Measurements from ENCODE around the gene AHCTF1. TPM values are rescaled to one million over a fixed set of nuclear protein-coding genes. Genes with fewer than 3 reads are reported as not detected.
"Not testable (repeated sequence)": the region's sequence is repeated elsewhere in the genome, so short reads cannot be mapped to it uniquely, and the experiment has no call there.

Gene AHCTF1
- total RNA-seq, 2 donors from 2014 or later: 36.9 to 41.9 TPM

- no peak for DNase-seq
- no peak overlapping the region for H3K27ac ChIP-seq (ENCODE audit: low read depth, low read length)
- no peak overlapping the region for H3K9ac ChIP-seq (ENCODE audit: extremely low read depth, low read length, poor library complexity, severe bottlenecking)
- Mint-ChIP-seq H3K36me3 (ENCODE audit: low read depth) (peaks cover 76% of the 10 kb centered on the region), H3K4me3 (no peak overlapping the region), H3K9me3 (no peaks in the 10 kb centered on the region), H3K27ac (no peak overlapping the region), H3K4me1 (no peaks in the 10 kb centered on the region), H3K27me3 (ENCODE audit: insufficient read depth) (no peaks in the 10 kb centered on the region)
- 97% methylated on average over 3 to 5 of the region's 5 CpGs for WGBS, 2 experiments (ENCODE audit: insufficient coverage in 1 of 2, insufficient read length in 1 of 2)
- TF ChIP-seq CTCF (conservative IDR thresholded peaks at IDR 0.05): no peak
- peaks cover 91% of the 10 kb centered on the region for H3K36me3 ChIP-seq (ENCODE audit: control insufficient read depth, insufficient read depth, low read length)
- no peaks in the 10 kb centered on the region for H3K4me1 ChIP-seq (ENCODE audit: control insufficient read depth, insufficient read depth, low read length)
- no peaks in the 10 kb centered on the region for H3K27me3 ChIP-seq (ENCODE audit: control insufficient read depth, insufficient read depth, low read length, poor library complexity, severe bottlenecking)
- H3K9me3 ChIP-seq (ENCODE audit: control insufficient read depth, low read length): no peaks in the 10 kb centered on the region
- H3K4me3 ChIP-seq (ENCODE audit: low read length): no peak overlapping the region
Observed at GRCh38 chr1:246893191-246893939, 38.4 kb downstream of the AHCTF1 start.

GRCh38 chr1:246891105-246891504 is 40.6 kb downstream of the AHCTF1 start:
- peaks cover 92% of the 10 kb centered on the region for H3K36me3 ChIP-seq (ENCODE audit: control insufficient read depth, insufficient read depth, low read length)
- TF ChIP-seq CTCF (conservative IDR thresholded peaks at IDR 0.05): no peak
- H3K9me3 Mint-ChIP-seq: no peaks in the 10 kb centered on the region
- H3K27ac ChIP-seq (ENCODE audit: low read depth, low read length): no peak overlapping the region
- no peak overlapping the region for H3K4me3 ChIP-seq (ENCODE audit: low read length)
- no peaks in the 10 kb centered on the region for H3K9me3 ChIP-seq (ENCODE audit: control insufficient read depth, low read length)
- no peak overlapping the region for H3K9ac ChIP-seq (ENCODE audit: extremely low read depth, low read length, poor library complexity, severe bottlenecking)
- no peak for DNase-seq
- H3K27me3 Mint-ChIP-seq (ENCODE audit: insufficient read depth): no peaks in the 10 kb centered on the region
- H3K4me1 Mint-ChIP-seq: no peaks in the 10 kb centered on the region
- no peaks in the 10 kb centered on the region for H3K27me3 ChIP-seq (ENCODE audit: control insufficient read depth, insufficient read depth, low read length, poor library complexity, severe bottlenecking)
- H3K27ac Mint-ChIP-seq: no peak overlapping the region
- no peak overlapping the region for H3K4me3 Mint-ChIP-seq
- no peaks in the 10 kb centered on the region for H3K4me1 ChIP-seq (ENCODE audit: control insufficient read depth, insufficient read depth, low read length)
- peaks cover 71% of the 10 kb centered on the region for H3K36me3 Mint-ChIP-seq (ENCODE audit: low read depth)

GRCh38 chr1:246888522-246888921 is 43.2 kb downstream of the AHCTF1 start:
- H3K36me3 Mint-ChIP-seq (ENCODE audit: low read depth): peaks cover 60% of the 10 kb centered on the region
- H3K4me3 Mint-ChIP-seq: no peak overlapping the region
- Histone ChIP-seq H3K9me3 (ENCODE audit: control insufficient read depth, low read length) (no peaks in the 10 kb centered on the region), H3K4me3 (ENCODE audit: low read length) (no peak overlapping the region), H3K9ac (ENCODE audit: extremely low read depth, low read length, poor library complexity, severe bottlenecking) (no peak overlapping the region), H3K36me3 (ENCODE audit: control insufficient read depth, insufficient read depth, low read length) (peaks cover 84% of the 10 kb centered on the region), H3K27ac (ENCODE audit: low read depth, low read length) (no peak overlapping the region), H3K4me1 (ENCODE audit: control insufficient read depth, insufficient read depth, low read length) (no peaks in the 10 kb centered on the region), H3K27me3 (ENCODE audit: control insufficient read depth, insufficient read depth, low read length, poor library complexity, severe bottlenecking) (no peaks in the 10 kb centered on the region)
- TF ChIP-seq CTCF (conservative IDR thresholded peaks at IDR 0.05): no peak
- no peak overlapping the region for H3K27ac Mint-ChIP-seq
- WGBS, 2 experiments (ENCODE audit: insufficient coverage in 1 of 2, insufficient read length in 1 of 2): 100% methylated on average over 2 of the region's 2 CpGs
- no peaks in the 10 kb centered on the region for H3K9me3 Mint-ChIP-seq
- H3K27me3 Mint-ChIP-seq (ENCODE audit: insufficient read depth): no peaks in the 10 kb centered on the region
- DNase-seq: no peak
- no peaks in the 10 kb centered on the region for H3K4me1 Mint-ChIP-seq

GRCh38 chr1:246885389-246885788 is 46.4 kb downstream of the AHCTF1 start:
- H3K36me3 Mint-ChIP-seq (ENCODE audit: low read depth): peaks cover 57% of the 10 kb centered on the region
- 83 to 98% methylated on average over 3 to 4 of the region's 5 CpGs for WGBS, 2 experiments (ENCODE audit: insufficient coverage in 1 of 2, insufficient read length in 1 of 2)
- H3K36me3 ChIP-seq (ENCODE audit: control insufficient read depth, insufficient read depth, low read length): peaks cover 77% of the 10 kb centered on the region

More at GRCh38 chr1:246885389-246885788, 46.4 kb downstream of the AHCTF1 start:
- H3K9ac ChIP-seq (ENCODE audit: extremely low read depth, low read length, poor library complexity, severe bottlenecking); H3K27me3 ChIP-seq (ENCODE audit: control insufficient read depth, insufficient read depth, low read length, poor library complexity, severe bottlenecking); H3K27ac Mint-ChIP-seq; H3K4me3 ChIP-seq (ENCODE audit: low read length); H3K27ac ChIP-seq (ENCODE audit: low read depth, low read length); H3K4me1 ChIP-seq (ENCODE audit: control insufficient read depth, insufficient read depth, low read length); H3K27me3 Mint-ChIP-seq (ENCODE audit: insufficient read depth); DNase-seq; H3K9me3 Mint-ChIP-seq; H3K9me3 ChIP-seq (ENCODE audit: control insufficient read depth, low read length); H3K4me3 Mint-ChIP-seq; H3K4me1 Mint-ChIP-seq: not testable (repeated sequence)

Data from endodermal cell (in vitro differentiated cells).